ENCODE data around the gene LAMA3. TPM values are rescaled to one million over a fixed set of nuclear protein-coding genes. Genes with fewer than 3 reads are reported as not detected.
A peak's percentile ranks its signal among the peaks of the same experiment; 100 is the strongest.

Gene LAMA3
- total RNA-seq, 1 experiment from 2014 or later, result 2.9 TPM

- no peak for DNase-seq (ENCODE audit: low read depth)
Measured at GRCh38 chr18:23968638-23969604, 279.7 kb downstream of the LAMA3 start.

GRCh38 chr18:23969664-23970063 is 280.4 kb downstream of the LAMA3 start:
- DNase-seq (ENCODE audit: low read depth), result no peak

- no peak for DNase-seq (ENCODE audit: low read depth)
Measured at GRCh38 chr18:23970161-23971096, 281.2 kb downstream of the LAMA3 start.

GRCh38 chr18:23971097-23971440 is 281.8 kb downstream of the LAMA3 start:
- no peak for DNase-seq (ENCODE audit: low read depth)

GRCh38 chr18:23971666-23972230 is 282.5 kb downstream of the LAMA3 start:
- DNase-seq (ENCODE audit: low read depth), result no peak

- peak; percentile 35 for DNase-seq (ENCODE audit: low read depth)
Measured at GRCh38 chr18:23972453-23972852, 283.2 kb downstream of the LAMA3 start.

- no peak for DNase-seq (ENCODE audit: low read depth)
Measured at GRCh38 chr18:23977103-23977502, 287.9 kb downstream of the LAMA3 start.

GRCh38 chr18:23977719-23978483 is 288.6 kb downstream of the LAMA3 start:
- peak; percentile 4 for DNase-seq (ENCODE audit: low read depth)

- no peak for DNase-seq (ENCODE audit: low read depth)
Measured at GRCh38 chr18:23981369-23981980, 292.2 kb downstream of the LAMA3 start.

GRCh38 chr18:23982155-23983079 is 293.2 kb downstream of the LAMA3 start:
- DNase-seq (ENCODE audit: low read depth), result peak; percentile 49

- no peak for DNase-seq (ENCODE audit: low read depth)
Measured at GRCh38 chr18:23983112-23983511, 293.9 kb downstream of the LAMA3 start.

GRCh38 chr18:23986600-23987359 is 297.5 kb downstream of the LAMA3 start:
- no peak for DNase-seq (ENCODE audit: low read depth)

- no peak for DNase-seq (ENCODE audit: low read depth)
Measured at GRCh38 chr18:23990474-23991410, 301.5 kb downstream of the LAMA3 start.

- DNase-seq (ENCODE audit: low read depth), result peak; percentile 33
Measured at GRCh38 chr18:23992089-23992940, 303.1 kb downstream of the LAMA3 start.

GRCh38 chr18:23992941-23993280 is 303.7 kb downstream of the LAMA3 start:
- DNase-seq (ENCODE audit: low read depth), result no peak

GRCh38 chr18:23994361-23994902 is 305.2 kb downstream of the LAMA3 start:
- DNase-seq (ENCODE audit: low read depth), result peak; percentile 85

- no peak for DNase-seq (ENCODE audit: low read depth)
Measured at GRCh38 chr18:23995180-23995579, 305.9 kb downstream of the LAMA3 start.
